K562 (cell line): ENCODE data around the gene DNASE1L2. TPM values are rescaled to one million over a fixed set of nuclear protein-coding genes. Genes with fewer than 3 reads are reported as not detected.

Source experiments
- CTCF ChIP-seq, 3 experiments: IDR thresholded peaks in 2 of 3; conservative IDR thresholded peaks in 1 of 3; 2 replicates each; pipeline ENCODE4 v1.5.1; 2011 to 2012; ENCODE audit warnings: low read length in 3 of 3, mild to moderate bottlenecking in 3 of 3, control low read depth in 2 of 3, improper control_type of control experiment in 1 of 3, inconsistent platforms in 1 of 3, low read depth in 1 of 3, mixed read lengths in 1 of 3, moderate library complexity in 1 of 3; ENCODE audit not compliant: insufficient read depth in 2 of 3
- CTCFL ChIP-seq: IDR thresholded peaks from 2 replicates; pipeline ENCODE4 v1.6.1; 2011; ENCODE audit warnings: borderline replicate concordance, low read depth, mild to moderate bottlenecking, moderate library complexity, low read length; ENCODE audit not compliant: insufficient read depth, poor library complexity, severe bottlenecking
- EGR1 ChIP-seq: fragments of 450-650 bp; conservative IDR thresholded peaks from 2 replicates; pipeline ENCODE4 v1.6.1; 2017; ENCODE audit warnings: mild to moderate bottlenecking
- FIP1L1 ChIP-seq: fragments of 200-400 bp; formaldehyde crosslinking; IDR thresholded peaks from 2 replicates; pipeline ENCODE4 v1.6.1; 2018; ENCODE audit warnings: mild to moderate bottlenecking, low read depth, low read length; ENCODE audit not compliant: poor library complexity, severe bottlenecking
- NR2C2 ChIP-seq, 2 experiments: fragments of 200-800 bp in 1 of 2; sonication (Bioruptor generic) in 1 of 2; sonication (generic) in 1 of 2; formaldehyde crosslinking in 1 of 2; IDR thresholded peaks; 2 replicates each; pipeline versions ENCODE4 v1.6.1 to v1.8.0; 2016 to 2022; ENCODE audit warnings: mild to moderate bottlenecking in 1 of 2, missing compliant biosample characterization in 1 of 2, missing genetic modification characterization in 1 of 2, missing genetic modification reagents in 1 of 2
- POLR2AphosphoS2 ChIP-seq: IDR thresholded peaks from 2 replicates; pipeline ENCODE4 v1.6.1; 2012; ENCODE audit warnings: low read length, improper control_type of control experiment
- RCOR1 ChIP-seq, 2 experiments: IDR thresholded peaks; 2 replicates each; pipeline ENCODE4 v1.6.1; 2012; ENCODE audit warnings: low read depth in 2 of 2, low read length in 2 of 2, borderline replicate concordance in 1 of 2, improper control_type of control experiment in 1 of 2
- SAP30 ChIP-seq: fragments of 200-600 bp; sonication (generic); IDR thresholded peaks from 2 replicates; pipeline ENCODE4 v1.6.1; 2012; ENCODE audit warnings: borderline replicate concordance, low read depth, mild to moderate bottlenecking, moderate library complexity, low read length, control low read depth, inconsistent platforms; ENCODE audit not compliant: insufficient read depth, poor library complexity, severe bottlenecking
- YY1 ChIP-seq, 3 experiments: IDR thresholded peaks; 2 replicates each; pipeline ENCODE4 v1.6.1; 2011; ENCODE audit warnings: low read length in 2 of 3, mild to moderate bottlenecking in 2 of 3, moderate library complexity in 2 of 3, borderline replicate concordance in 1 of 3, control low read depth in 1 of 3, low read depth in 1 of 3; ENCODE audit not compliant: insufficient read depth in 3 of 3, insufficient replicate concordance in 2 of 3, control insufficient read depth in 1 of 3, insufficient read length in 1 of 3; ENCODE audit errors: extremely low read depth in 1 of 3
- ZBTB9 ChIP-seq: fragments of 450-650 bp; formaldehyde crosslinking; IDR thresholded peaks from 2 replicates; pipeline ENCODE4 v1.4.0; 2020; ENCODE audit warnings: mild to moderate bottlenecking, moderate library complexity
- ZNF609 ChIP-seq: sonication (generic); formaldehyde crosslinking; IDR thresholded peaks from 2 replicates; pipeline ENCODE4 v1.8.1; 2023; ENCODE audit warnings: missing genetic modification reagents, mild to moderate bottlenecking, borderline replicate concordance
- polyA plus RNA-seq, 8 experiments: library from polyadenylated mRNA; depleted of rRNA in 4 of 8; stranded (reverse) in 5 of 8; unstranded in 3 of 8; fragments of >200 nt; fragmentation: Nextera tagmentation in 2 of 8; fragmentation: Illumina TruSeq in 1 of 8; extraction: Ambion mirVana in 2 of 8; extraction: Trizol in 1 of 8; gene quantifications; 2 replicates each; pipeline versions ENCODE4 v1.2.1 to v1.2.3, GENCODE V29; 2011 to 2014; ENCODE audit warnings: inconsistent platforms in 1 of 8, missing spikeins in 1 of 8
- total RNA-seq, 7 experiments: library from RNA; depleted of rRNA in 6 of 7; stranded (reverse); fragments of >200 nt in 6 of 7; fragmentation: Illumina TruSeq in 2 of 7; extraction: Trizol in 2 of 7; gene quantifications; 2 replicates each; pipeline versions ENCODE4 v1.2.1 to v1.2.3, GENCODE V29; 2011 to 2021; ENCODE audit warnings: low replicate concordance in 1 of 7

Gene DNASE1L2
- total and polyA plus RNA-seq, 9 of the 15 experiments (the other 6 are each of a cell fraction or from before 2014, with no cell fraction given), result 0.08 to 2.7 (median 1.7) TPM; not detected in 1

GRCh38 chr16:2213817-2214718 is 22.2 kb upstream of the DNASE1L2 start (continued):
- TF ChIP-seq ZNF609 (CRISPR knock-in tag) (0 out of 2 replicates have a peak, but pooled peaks have one; percentile 61), FIP1L1 (peak; percentile 70), POLR2AphosphoS2 (no peak), NR2C2 (CRISPR knock-in tag; IDR thresholded peaks at IDR 0.05) (0 out of 2 replicates have a peak, but pooled peaks have one; percentile 15), NR2C2 (tag; IDR thresholded peaks at IDR 0.05) (no peak; the same call in 1 of the 2 replicates), RCOR1 (IDR thresholded peaks at IDR 0.05; ENCODE audit: borderline replicate concordance in 1 of 2, low read depth in 2 of 2, low read length in 2 of 2) (0 out of 4 replicates have a peak, but pooled peaks of 1 of the 2 experiments have one; percentile 12), CTCFL (peak; percentile 1), ZBTB9 (CRISPR knock-in tag) (0 out of 2 replicates have a peak, but pooled peaks have one; percentile 15), YY1 (IDR thresholded peaks at IDR 0.05; ENCODE audit: borderline replicate concordance in 1 of 3, control insufficient read depth in 1 of 3, extremely low read depth in 1 of 3, insufficient read depth in 3 of 3, insufficient read length in 1 of 3, insufficient replicate concordance in 2 of 3, low read depth in 1 of 3, low read length in 2 of 3) (peak in 1 of 3 experiments; percentile 37), EGR1 (peak; percentile 63), SAP30 (peak; percentile 76), CTCF (IDR thresholded peaks at IDR 0.05 in 2 of 3, conservative IDR thresholded peaks at IDR 0.05 in 1 of 3; ENCODE audit: insufficient read depth in 2 of 3, low read depth in 1 of 3, low read length in 3 of 3) (0 out of 6 replicates have a peak, but pooled peaks of 1 of the 3 experiments have one; percentile 13)
